HUES64 (cell line): ENCODE data around the gene APCDD1.

Experiments used
- H3K27ac ChIP-seq: 2 replicates; pipeline ENCODE4 v1.7.0; 2013; ENCODE audit warnings: low read depth, low read length, inconsistent platforms
- H3K27me3 ChIP-seq: 2 replicates; pipeline ENCODE4 v1.6.1; 2013; ENCODE audit warnings: mild to moderate bottlenecking, low read length; ENCODE audit not compliant: insufficient read depth
- H3K36me3 ChIP-seq: 2 replicates; pipeline ENCODE4 v1.6.1; 2013; ENCODE audit warnings: mild to moderate bottlenecking, low read length; ENCODE audit not compliant: insufficient read depth
- H3K4me1 ChIP-seq: 2 replicates; pipeline ENCODE4 v1.6.1; 2013; ENCODE audit warnings: mild to moderate bottlenecking, low read length, moderate library complexity; ENCODE audit not compliant: insufficient read depth
- H3K4me3 ChIP-seq: 2 replicates; pipeline ENCODE4 v1.5.1; 2013; ENCODE audit warnings: mild to moderate bottlenecking, low read length, moderate library complexity
- H3K9ac ChIP-seq: 2 replicates; pipeline ENCODE4 v1.6.1; 2013; ENCODE audit warnings: mild to moderate bottlenecking, low read depth, low read length
- H3K9me3 ChIP-seq: 2 replicates; pipeline ENCODE4 v1.6.1; 2013; ENCODE audit warnings: low read depth, low read length; ENCODE audit not compliant: insufficient read depth
- WGBS: fragments of 150-250, 120-280 bp; methylation state at CpG from one replicate; pipeline ENCODE4 v1.1.7; 2013; ENCODE audit warnings: missing lambda C conversion rate; 5-methylcytosine and 5-hydroxymethylcytosine counted together

The APCDD1 gene

DNA sequence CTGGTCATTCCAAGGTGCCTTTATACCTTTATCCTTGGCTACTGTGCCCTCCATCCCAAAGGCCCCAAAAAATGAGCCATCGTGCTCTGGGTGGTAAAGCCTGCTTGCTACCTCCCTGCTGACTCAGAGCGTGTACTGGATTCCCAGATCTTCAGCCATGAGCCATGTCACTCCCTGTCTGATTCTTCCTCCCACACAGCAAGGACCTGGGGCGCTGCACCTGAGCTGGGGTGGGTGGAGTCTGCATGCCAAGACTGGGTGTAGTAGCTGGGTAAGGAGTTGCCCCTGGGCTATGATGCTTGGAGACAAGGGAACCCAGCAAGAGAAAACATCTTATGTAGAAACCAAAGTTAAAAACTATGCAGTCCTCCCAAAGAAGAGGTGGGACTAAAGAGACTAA, 37.2 kb upstream of the APCDD1 start:
- H3K9ac ChIP-seq = no peak overlapping the region
- H3K9me3 ChIP-seq = no peaks in the 10 kb centered on the region; the same call in 1 of the 2 replicates
- H3K4me1 ChIP-seq = no peaks in the 10 kb centered on the region
- H3K27me3 ChIP-seq = no peaks in the 10 kb centered on the region
- 87% methylated on average over 3 of the region's 3 CpGs for WGBS
- no peak overlapping the region for H3K27ac ChIP-seq
- no peak overlapping the region for H3K4me3 ChIP-seq
- H3K36me3 ChIP-seq = no peaks in the 10 kb centered on the region

DNA sequence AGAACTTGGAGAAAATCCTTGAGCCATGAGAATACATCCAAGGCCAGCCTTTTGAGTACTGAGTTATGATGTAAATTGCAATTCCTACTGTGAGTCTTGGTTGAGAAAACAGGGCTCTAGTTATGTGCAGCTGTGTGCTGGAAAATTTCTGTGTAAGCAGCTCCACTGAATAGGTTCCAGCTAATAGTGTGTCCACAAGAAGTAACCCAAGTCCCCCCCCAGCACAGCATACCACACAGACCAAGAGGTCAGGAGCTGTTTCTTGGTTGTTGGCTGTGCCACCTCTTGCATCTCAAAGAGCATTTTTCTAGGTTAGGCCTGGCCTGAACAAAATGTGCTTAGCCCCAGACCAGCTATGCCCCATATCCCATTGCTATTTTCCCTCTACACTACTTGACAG, 36.8 kb upstream of the APCDD1 start:
- Histone ChIP-seq H3K4me1 (no peaks in the 10 kb centered on the region), H3K9ac (no peak overlapping the region), H3K4me3 (no peak overlapping the region), H3K36me3 (no peaks in the 10 kb centered on the region), H3K27me3 (no peaks in the 10 kb centered on the region), H3K27ac (no peak overlapping the region), H3K9me3 (no peaks in the 10 kb centered on the region; the same call in 1 of the 2 replicates)

DNA sequence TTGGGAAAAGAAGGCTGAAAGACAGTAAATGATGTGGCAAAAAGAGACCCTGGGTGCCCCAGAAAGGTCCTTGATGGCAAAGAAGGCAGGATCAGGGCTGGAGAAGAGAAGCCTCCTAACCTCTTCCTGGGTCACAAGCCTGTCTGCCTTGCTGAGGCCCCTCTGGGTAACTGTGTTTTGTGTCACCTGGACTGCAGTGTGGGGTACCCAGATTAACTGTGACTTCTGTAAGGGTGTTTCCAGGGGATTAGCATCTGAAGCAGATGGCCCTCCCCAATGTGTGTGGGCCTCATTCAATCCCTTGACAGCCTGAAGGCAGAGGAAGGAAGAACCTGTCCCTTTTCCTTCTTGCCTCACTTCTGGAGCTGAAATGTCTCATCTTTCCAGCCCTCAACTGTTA, 35.6 kb upstream of the APCDD1 start:
- Histone ChIP-seq H3K9ac (no peak overlapping the region), H3K27ac (no peak overlapping the region), H3K9me3 (no peaks in the 10 kb centered on the region; the same call in 1 of the 2 replicates), H3K27me3 (no peaks in the 10 kb centered on the region), H3K4me3 (no peak overlapping the region), H3K36me3 (no peaks in the 10 kb centered on the region), H3K4me1 (no peaks in the 10 kb centered on the region)

- no peaks in the 10 kb centered on the region; the same call in 1 of the 2 replicates for H3K9me3 ChIP-seq
- H3K27me3 ChIP-seq = no peaks in the 10 kb centered on the region
- H3K4me1 ChIP-seq = no peaks in the 10 kb centered on the region
- 91% methylated on average over 5 of the region's 5 CpGs for WGBS
- H3K27ac ChIP-seq = no peak overlapping the region
- H3K4me3 ChIP-seq = no peak overlapping the region
- no peak overlapping the region for H3K9ac ChIP-seq
- H3K36me3 ChIP-seq = no peaks in the 10 kb centered on the region
Observed at GRCh38 chr18:10419420-10420103, 34.9 kb upstream of the APCDD1 start.

GRCh38 chr18:10420561-10421352, 33.7 kb upstream of the APCDD1 start:
- Histone ChIP-seq H3K27ac (no peak overlapping the region), H3K9me3 (no peaks in the 10 kb centered on the region; the same call in 1 of the 2 replicates), H3K4me1 (no peaks in the 10 kb centered on the region), H3K9ac (no peak overlapping the region), H3K4me3 (no peak overlapping the region), H3K36me3 (no peaks in the 10 kb centered on the region), H3K27me3 (no peaks in the 10 kb centered on the region)
- WGBS = 96% methylated on average over 4 of the region's 5 CpGs

DNA sequence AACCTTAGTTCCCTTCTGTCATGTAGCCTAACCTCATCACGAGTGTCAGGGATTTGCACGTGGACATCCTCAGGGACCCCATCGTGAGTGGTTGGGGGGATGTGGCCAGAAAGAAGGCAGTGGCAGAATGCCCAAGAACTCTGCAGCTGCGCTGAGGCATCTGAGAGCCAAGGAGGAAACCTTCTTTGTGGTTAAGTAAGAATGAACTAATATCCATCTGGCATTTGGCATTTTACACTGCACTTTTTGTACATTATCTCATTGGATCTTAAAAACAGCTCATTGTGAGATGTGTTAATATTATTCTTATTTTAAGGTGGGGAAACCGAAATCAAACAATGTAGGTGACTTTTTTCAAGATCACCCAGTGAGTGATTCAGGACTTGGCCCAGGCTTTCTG, 32.6 kb upstream of the APCDD1 start:
- Histone ChIP-seq H3K36me3 (no peaks in the 10 kb centered on the region), H3K27me3 (no peaks in the 10 kb centered on the region), H3K9ac (no peak overlapping the region), H3K27ac (no peak overlapping the region), H3K9me3 (no peaks in the 10 kb centered on the region; the same call in 1 of the 2 replicates), H3K4me1 (no peaks in the 10 kb centered on the region), H3K4me3 (no peak overlapping the region)
- 94% methylated on average over 5 of the region's 5 CpGs for WGBS

DNA sequence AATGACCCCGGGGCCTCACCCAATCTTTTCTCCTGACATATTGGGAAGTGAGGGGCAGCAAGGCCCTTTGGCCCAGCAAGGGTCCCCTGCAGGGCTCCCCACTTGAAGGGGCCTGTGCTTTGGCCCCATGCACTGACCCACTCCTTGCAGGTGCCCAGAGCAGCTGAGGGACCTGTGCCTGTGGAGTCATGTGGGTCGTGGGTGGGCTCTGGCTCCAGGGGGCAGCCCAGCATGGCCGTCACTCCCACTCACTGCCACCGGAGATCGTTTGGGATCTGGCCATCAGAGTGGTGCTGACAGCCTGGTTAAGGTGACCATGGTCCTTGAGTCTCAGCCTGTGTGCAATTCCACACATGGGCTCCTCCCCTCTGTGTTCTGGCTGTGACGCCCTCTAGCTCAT, 31.7 kb upstream of the APCDD1 start:
- Histone ChIP-seq H3K27ac (no peak overlapping the region), H3K9me3 (no peaks in the 10 kb centered on the region; the same call in 1 of the 2 replicates), H3K4me3 (no peak overlapping the region), H3K4me1 (no peaks in the 10 kb centered on the region), H3K27me3 (no peaks in the 10 kb centered on the region), H3K36me3 (no peaks in the 10 kb centered on the region), H3K9ac (no peak overlapping the region)
- WGBS = 95% methylated on average over 6 of the region's 6 CpGs

DNA sequence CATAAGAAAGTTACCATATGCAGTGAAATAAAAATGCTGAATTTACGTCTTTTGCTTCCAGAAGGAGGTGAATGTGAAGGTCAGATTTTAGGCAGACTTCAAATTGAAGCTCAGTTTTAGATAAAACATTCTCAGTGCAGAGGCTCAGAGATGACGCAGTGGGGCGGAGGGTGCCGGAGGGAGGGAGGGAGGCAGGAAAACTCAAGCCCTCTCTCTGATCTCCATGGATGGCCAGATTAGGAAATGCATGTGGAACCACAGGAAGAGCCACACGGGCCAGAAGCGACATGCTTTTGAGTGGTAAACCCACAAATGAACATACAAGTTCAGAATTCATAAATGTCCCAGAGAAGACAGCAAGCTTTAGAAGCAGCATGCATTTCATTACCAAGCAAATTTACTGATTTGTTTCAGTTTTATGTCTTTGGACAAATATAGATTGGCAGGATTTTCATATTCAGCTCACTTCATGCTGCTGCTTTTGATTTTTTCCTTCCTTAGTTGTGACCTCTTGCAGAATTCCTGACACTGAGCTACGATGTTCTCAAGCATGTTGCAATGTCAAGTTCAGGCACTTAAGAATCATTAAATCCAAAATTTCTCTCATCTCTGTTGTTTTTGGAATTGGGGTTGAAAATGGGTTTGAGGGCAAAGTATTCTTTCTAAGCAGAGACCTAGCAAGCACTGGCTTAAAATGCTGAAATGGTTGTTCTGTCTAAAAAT, 29.7 kb upstream of the APCDD1 start:
- Histone ChIP-seq H3K4me3 (no peak overlapping the region), H3K27ac (no peak overlapping the region), H3K4me1 (no peaks in the 10 kb centered on the region), H3K36me3 (no peaks in the 10 kb centered on the region), H3K9ac (no peak overlapping the region), H3K27me3 (no peaks in the 10 kb centered on the region), H3K9me3 (no peaks in the 10 kb centered on the region; the same call in 1 of the 2 replicates)
- WGBS = 95% methylated on average over 7 of the region's 7 CpGs

DNA sequence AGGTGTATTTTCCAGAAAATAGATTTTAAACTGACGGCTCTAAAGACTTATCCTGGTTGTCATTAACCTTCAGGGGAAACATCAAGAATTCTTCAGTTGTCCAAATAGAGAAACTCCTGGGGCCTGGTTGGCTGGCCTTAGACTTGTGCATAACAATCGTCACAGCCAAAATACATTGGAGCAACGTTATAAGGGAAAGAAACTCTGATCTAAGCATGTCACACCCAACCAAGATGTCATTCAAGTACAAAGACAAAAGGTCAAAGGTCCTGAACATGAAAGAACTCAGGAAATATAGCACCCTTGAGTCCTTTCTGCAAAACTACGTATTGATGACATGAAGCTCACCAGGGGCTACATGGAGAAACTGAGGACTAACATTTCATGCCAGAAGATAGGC, 23.8 kb upstream of the APCDD1 start:
- Histone ChIP-seq H3K4me1 (no peaks in the 10 kb centered on the region), H3K4me3 (no peak overlapping the region), H3K27me3 (no peaks in the 10 kb centered on the region), H3K9me3 (no peaks in the 10 kb centered on the region), H3K9ac (no peak overlapping the region), H3K36me3 (no peaks in the 10 kb centered on the region), H3K27ac (no peak overlapping the region)
- 63% methylated on average over 4 of the region's 4 CpGs for WGBS

GRCh38 chr18:10431680-10432079, 22.8 kb upstream of the APCDD1 start:
- 96% methylated on average over 2 of the region's 2 CpGs for WGBS
- Histone ChIP-seq H3K36me3 (no peaks in the 10 kb centered on the region), H3K27ac (no peak overlapping the region), H3K27me3 (no peaks in the 10 kb centered on the region), H3K4me1 (no peaks in the 10 kb centered on the region), H3K9ac (no peak overlapping the region), H3K9me3 (no peaks in the 10 kb centered on the region), H3K4me3 (no peak overlapping the region)

DNA sequence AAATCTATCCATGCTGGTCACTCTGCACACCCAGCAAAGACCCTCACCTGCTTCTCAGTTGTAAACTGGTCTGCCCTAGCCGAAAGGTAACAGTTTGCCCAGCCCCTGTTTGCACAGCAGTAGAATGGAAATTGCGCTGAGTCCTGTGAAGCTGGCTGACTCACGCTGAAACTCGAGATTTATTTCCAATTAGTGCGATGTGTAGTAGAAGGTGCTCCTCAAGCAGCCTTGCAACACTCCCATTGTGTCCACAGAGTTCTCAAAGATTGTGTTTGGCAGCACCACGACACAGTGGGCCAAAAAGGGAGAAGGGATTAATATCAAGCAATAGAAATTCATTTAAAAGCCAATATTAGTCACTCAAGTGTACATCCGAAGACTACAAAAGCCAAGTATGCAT, 21.7 kb upstream of the APCDD1 start:
- Histone ChIP-seq H3K27ac (no peak overlapping the region), H3K27me3 (no peaks in the 10 kb centered on the region), H3K36me3 (no peaks in the 10 kb centered on the region), H3K4me3 (no peak overlapping the region), H3K9ac (no peak overlapping the region), H3K9me3 (no peaks in the 10 kb centered on the region), H3K4me1 (no peaks in the 10 kb centered on the region)
- WGBS = 94% methylated on average over 7 of the region's 7 CpGs
